Measurements from ENCODE around the gene ARHGAP28. TPM values are rescaled to one million over a fixed set of nuclear protein-coding genes. Genes with fewer than 3 reads are reported as not detected.

ARHGAP28 gene
- total RNA-seq, 1 donor from 2014 or later = not detected

DNA sequence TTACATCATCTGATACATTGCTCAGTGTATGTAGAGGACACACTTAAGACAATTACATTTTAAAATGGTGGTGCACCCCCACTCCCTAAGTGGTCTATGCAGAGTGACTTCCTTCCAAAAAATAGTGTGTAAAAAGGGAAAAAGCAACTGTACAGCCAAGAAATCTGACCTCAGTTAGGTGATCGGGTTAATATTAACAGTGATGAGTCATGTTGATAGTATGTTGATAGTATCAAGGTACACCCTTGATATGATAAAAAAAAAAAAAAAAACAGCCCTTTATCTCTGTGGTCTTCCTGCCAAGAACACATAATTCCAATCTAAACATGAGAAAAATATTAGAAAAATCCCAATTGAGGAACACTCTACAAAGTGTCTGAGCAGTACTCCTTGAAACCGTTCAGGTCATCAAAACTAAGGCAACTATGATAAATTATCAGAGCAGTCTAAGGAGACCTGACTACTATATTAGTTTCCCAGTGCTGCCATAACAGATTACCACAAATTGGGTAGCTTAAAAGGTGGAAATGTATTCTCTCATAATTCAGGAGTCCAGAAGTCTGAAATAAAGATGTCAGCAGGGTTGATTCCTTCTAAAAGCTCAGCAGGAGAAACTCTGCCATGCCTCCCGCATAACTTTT is 171.9 kb downstream of the ARHGAP28 start:
- Mint-ChIP-seq H3K36me3 (ENCODE audit: low read depth) (no peaks in the 10 kb centered on the region), H3K27ac (no peak overlapping the region), H3K4me1 (no peaks in the 10 kb centered on the region), H3K9me3 (peaks cover 18% of the 10 kb centered on the region), H3K27me3 (no peaks in the 10 kb centered on the region), H3K4me3 (no peak overlapping the region)
- intact Hi-C loops (cut with micrococcal nuclease) = no loop called here
- TF ChIP-seq CTCF (IDR thresholded peaks at IDR 0.05) = no peak
- DNase-seq (no peak), ATAC-seq (ENCODE audit: low read depth) (no peak)
- POLR2A ChIA-PET = no interaction called here
- CTCF ChIA-PET = no interaction called here

DNA sequence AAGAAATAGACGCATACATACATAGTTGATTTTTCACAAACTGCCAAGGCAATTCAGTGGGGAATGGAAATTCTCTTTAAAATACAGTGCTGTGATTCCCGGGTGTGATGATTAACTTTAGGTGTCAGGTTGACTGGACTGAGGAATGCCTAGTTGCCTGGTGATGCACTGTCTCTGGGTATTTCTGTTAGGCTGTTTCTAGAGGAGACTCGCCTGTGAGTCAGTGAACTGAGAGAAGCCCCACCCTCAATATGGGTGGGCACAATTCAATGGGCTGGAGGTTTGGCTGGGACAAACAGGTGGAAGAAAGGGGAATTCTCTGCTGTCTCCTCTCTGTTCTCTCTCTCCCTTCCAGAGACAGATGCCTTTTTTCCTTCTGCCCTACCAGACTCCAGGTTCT is 187.6 kb downstream of the ARHGAP28 start:
- no peaks in the 10 kb centered on the region for H3K27me3 Mint-ChIP-seq
- H3K4me1 Mint-ChIP-seq = no peaks in the 10 kb centered on the region
- H3K9me3 Mint-ChIP-seq = no peaks in the 10 kb centered on the region
- no peaks in the 10 kb centered on the region for H3K36me3 Mint-ChIP-seq (ENCODE audit: low read depth)
- intact Hi-C loops (cut with micrococcal nuclease) = loop anchor here (10.0 kb wide), 1 partner anchor 58 kb away; no protein-coding TSS in a partner anchor
- no peak for ATAC-seq (ENCODE audit: low read depth)
- no peak for DNase-seq
- ChIA-PET POLR2A (no interaction called here), CTCF (no interaction called here)
- no peak for TF ChIP-seq CTCF (IDR thresholded peaks at IDR 0.05)
- H3K4me3 Mint-ChIP-seq = no peak overlapping the region
- no peak overlapping the region for H3K27ac Mint-ChIP-seq

GRCh38 chr18:6920099-6920955 is 190.8 kb downstream of the ARHGAP28 start:
- ChIA-PET POLR2A (no interaction called here), CTCF (no interaction called here)
- Mint-ChIP-seq H3K4me3 (no peak overlapping the region), H3K4me1 (no peaks in the 10 kb centered on the region), H3K27me3 (no peaks in the 10 kb centered on the region), H3K27ac (no peak overlapping the region), H3K36me3 (ENCODE audit: low read depth) (no peaks in the 10 kb centered on the region), H3K9me3 (no peaks in the 10 kb centered on the region)
- no peak for ATAC-seq (ENCODE audit: low read depth)
- intact Hi-C loops (cut with micrococcal nuclease) = no loop called here
- DNase-seq = no peak
- TF ChIP-seq CTCF (IDR thresholded peaks at IDR 0.05) = no peak

GRCh38 chr18:6921571-6921970 is 192.1 kb downstream of the ARHGAP28 start:
- CTCF ChIA-PET = no interaction called here
- no peak for TF ChIP-seq CTCF (IDR thresholded peaks at IDR 0.05)
- DNase-seq = no peak
- Mint-ChIP-seq H3K4me3 (no peak overlapping the region), H3K4me1 (no peaks in the 10 kb centered on the region), H3K27me3 (no peaks in the 10 kb centered on the region), H3K36me3 (ENCODE audit: low read depth) (no peaks in the 10 kb centered on the region), H3K9me3 (no peaks in the 10 kb centered on the region), H3K27ac (no peak overlapping the region)
- POLR2A ChIA-PET = no interaction called here
- intact Hi-C loops (cut with micrococcal nuclease) = no loop called here
- no peak for ATAC-seq (ENCODE audit: low read depth)

- Mint-ChIP-seq H3K27ac (no peak overlapping the region), H3K4me3 (no peak overlapping the region), H3K36me3 (ENCODE audit: low read depth) (no peaks in the 10 kb centered on the region), H3K9me3 (no peaks in the 10 kb centered on the region), H3K4me1 (no peaks in the 10 kb centered on the region), H3K27me3 (no peaks in the 10 kb centered on the region)
- TF ChIP-seq CTCF (IDR thresholded peaks at IDR 0.05) = no peak
- CTCF ChIA-PET = no interaction called here
- DNase-seq = no peak
- intact Hi-C loops (cut with micrococcal nuclease) = no loop called here
- POLR2A ChIA-PET = no interaction called here
- ATAC-seq (ENCODE audit: low read depth) = no peak
Measured at GRCh38 chr18:6923220-6923619, 193.7 kb downstream of the ARHGAP28 start.
